NCI-H446 (cell line): Measurements from ENCODE around the gene GPN2.
A peak's percentile ranks its signal among the peaks of the same experiment; 100 is the strongest.
"Not testable (repeated sequence)": the region's sequence is repeated elsewhere in the genome, so short reads cannot be mapped to it uniquely, and the experiment has no call there.

Experiments used
- DNase-seq, 2 experiments: peaks; one replicate each; lab custom pipeline; 2025; lab: John Stamatoyannopoulos, UW

Gene GPN2

DNA sequence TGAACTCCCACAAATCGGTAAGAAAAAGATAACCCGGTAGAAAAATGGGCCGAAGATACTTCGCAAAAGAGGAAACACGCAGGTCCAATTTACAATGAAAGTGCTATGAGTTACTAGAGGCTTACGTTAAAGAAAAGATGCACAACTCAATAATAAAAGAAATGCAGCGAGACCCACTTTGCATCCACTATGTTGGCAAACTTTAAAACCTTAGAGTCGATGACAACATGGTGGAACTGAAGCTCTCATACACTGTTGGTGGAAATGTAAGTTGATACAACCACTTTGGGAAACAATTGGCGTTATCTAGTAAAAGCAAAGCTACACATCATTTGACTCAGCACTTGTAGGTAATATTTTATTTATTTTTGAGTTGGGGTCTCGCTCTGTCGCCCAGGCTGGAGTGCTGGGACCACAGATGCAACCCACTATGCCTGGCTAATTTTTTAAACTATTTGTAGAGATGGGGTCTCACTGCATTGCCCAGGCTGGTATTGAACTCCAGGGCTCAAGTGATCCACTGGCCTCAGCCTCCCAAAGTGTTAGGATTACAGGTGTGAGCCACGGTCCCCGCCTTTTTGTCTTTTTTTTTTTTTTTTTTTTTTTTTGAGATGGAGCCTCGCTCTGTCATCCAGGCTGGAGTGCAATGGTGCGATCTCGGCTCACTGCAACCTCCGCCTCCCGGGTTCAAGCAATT, 10.9 kb upstream of the GPN2 start:
- no peak for DNase-seq

GRCh38 chr1:26900001-26900814, 10.1 kb upstream of the GPN2 start, which contains the start of gene GPATCH3:
TSS of gene GPATCH3 (minus strand) at chr1:26900467. CDS start at chr1:26900442, 25 bp downstream.
- peak; percentile 92 to 97 for DNase-seq

DNA sequence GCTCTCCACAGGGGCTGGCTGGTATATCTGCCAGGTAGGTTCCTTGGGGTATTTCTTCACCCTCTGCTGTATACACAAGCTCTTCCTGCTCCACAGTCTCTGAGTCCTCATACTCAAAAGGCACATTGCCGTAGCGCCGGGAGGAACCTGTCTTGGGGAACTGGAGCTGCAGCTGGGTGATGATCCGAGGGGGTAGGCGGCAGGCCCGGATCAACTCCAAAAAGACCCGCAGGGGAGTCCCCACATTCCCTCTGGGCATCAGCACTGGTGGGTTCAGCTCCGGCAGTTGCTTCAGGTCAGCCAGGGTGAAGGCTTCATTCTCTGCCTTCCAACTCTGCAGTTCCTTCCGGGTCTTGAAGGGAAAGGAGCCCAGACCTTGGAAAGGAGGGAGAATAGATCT, 7.3 kb upstream of the GPN2 start:
- DNase-seq = no peak

- no peak for DNase-seq
Measured at GRCh38 chr1:26894263-26894662, 4.2 kb upstream of the GPN2 start.

DNA sequence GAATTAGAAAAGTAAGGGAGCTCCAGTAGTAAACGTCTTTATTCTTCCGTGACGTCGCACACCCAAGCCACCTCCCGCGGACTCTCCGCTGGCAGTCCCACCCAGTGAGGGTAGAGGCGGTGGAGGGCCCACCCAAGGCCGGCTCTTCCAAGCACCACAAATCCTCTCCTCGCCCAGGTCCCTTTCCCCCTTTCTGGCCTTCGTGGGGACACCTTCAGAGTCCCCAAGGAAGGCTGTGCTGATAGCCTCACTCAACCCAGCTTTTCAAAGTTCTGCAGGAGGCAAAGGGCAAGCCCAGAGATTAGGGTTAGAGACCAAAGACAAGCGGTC, 349 bp upstream of the GPN2 start:
- DNase-seq = no peak

GRCh38 chr1:26888231-26888630, 1.9 kb downstream of the GPN2 start:
- DNase-seq = no peak

DNA sequence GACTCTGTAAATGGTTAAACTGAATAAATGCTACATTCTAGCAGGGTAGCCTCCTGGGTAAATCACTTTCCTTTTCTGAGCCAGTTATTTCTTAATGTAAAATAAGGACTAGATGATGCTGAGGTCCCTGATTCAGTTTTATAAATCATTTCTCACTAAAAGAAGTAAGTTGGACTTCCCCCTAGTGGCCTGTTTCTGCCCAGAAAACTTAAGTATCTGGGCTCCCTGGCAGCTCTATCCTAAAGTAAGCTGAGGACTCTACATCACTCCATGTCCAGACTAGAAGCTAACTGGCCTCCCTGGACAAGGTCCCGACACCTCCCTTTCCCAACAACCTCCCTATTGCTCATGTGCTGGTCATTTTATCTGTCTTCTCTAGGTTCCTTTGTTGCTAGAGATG, 3.0 kb downstream of the GPN2 start:
- peak in 1 of 2 experiments; percentile 17 for DNase-seq

DNA sequence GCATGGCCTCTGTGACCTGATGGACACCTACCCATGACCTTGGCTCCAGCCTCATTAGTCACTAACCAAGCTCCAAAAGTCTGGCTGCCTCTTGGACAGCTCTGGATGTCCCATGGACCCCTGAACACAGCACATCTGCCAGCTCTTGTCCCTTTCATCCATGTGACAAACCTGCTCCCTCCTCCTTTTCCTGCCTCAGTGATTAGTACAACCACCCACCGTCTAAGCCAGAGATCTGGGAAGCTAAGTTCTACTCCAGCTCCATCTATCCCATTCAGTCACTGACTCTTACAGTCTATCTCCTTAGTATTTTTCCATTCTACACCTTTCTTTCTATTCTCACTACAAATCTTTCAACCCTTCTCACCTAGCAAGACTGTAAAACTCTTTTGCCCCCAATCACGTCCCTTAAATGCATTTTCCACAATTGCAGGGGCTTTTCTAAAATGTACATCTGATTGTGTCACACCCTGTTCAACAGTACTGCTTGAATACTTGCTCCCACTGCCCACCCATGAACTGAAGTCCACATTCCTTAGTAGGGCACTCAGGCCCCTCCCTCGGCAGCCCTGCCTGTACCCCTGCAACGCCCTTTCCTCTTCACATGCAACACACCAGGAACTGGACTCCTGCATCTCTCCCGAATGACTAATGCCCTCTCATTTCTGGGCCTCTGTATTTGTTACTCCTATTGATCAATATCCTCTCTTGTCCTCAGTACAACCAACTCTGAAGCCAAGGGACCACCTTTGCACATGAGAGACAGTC, 7.2 kb downstream of the GPN2 start:
- no peak for DNase-seq

- not testable (repeated sequence) for DNase-seq
Measured at GRCh38 chr1:26881611-26882010, 8.5 kb downstream of the GPN2 start.

DNA sequence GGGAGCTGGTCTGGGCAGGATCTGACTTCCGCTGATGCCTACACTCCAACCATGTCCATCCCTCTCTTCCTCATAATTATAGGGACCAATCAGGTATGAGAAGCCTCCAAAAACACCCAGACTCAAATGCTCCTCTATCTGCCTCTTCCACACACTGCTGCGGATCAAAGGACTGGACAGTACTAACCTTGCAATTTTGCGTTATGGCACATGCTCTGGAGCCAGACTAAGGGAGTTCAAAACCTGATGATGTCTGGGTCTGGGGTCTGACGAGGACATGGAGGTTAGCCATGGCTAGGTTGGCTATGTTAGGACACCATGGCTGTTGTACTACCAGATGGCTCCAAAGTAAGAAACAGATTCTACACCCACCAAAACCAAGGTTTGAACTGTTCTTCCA, 10.3 kb downstream of the GPN2 start:
- DNase-seq = no peak

- DNase-seq = no peak
Measured at GRCh38 chr1:26877326-26877725, 12.8 kb downstream of the GPN2 start.

GRCh38 chr1:26874896-26875295, 15.2 kb downstream of the GPN2 start:
- no peak for DNase-seq

DNA sequence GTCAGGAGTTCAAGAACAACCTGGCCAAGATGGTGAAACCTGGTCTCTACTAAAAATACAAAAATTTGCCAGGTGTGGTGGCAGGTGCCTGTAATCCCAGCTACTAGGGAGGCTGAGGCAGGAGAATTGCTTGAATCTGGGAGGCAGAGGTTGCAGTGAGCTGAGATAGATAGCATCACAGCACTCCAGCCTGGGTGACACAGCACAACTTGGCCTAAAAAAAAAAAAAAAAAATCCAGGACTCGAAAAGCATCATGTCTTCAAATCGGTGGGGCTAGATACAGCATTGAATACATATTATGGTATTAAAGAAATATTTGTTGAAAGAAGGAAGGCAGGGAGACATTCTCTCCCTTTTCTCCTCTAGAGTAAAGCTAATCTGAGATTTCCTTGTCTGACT, 17.0 kb downstream of the GPN2 start:
- DNase-seq = not testable (repeated sequence)

GRCh38 chr1:26864610-26865480, 25.2 kb downstream of the GPN2 start:
- peak; percentile 92 to 99 for DNase-seq

- no peak for DNase-seq
Measured at GRCh38 chr1:26863685-26864077, 26.4 kb downstream of the GPN2 start.

DNA sequence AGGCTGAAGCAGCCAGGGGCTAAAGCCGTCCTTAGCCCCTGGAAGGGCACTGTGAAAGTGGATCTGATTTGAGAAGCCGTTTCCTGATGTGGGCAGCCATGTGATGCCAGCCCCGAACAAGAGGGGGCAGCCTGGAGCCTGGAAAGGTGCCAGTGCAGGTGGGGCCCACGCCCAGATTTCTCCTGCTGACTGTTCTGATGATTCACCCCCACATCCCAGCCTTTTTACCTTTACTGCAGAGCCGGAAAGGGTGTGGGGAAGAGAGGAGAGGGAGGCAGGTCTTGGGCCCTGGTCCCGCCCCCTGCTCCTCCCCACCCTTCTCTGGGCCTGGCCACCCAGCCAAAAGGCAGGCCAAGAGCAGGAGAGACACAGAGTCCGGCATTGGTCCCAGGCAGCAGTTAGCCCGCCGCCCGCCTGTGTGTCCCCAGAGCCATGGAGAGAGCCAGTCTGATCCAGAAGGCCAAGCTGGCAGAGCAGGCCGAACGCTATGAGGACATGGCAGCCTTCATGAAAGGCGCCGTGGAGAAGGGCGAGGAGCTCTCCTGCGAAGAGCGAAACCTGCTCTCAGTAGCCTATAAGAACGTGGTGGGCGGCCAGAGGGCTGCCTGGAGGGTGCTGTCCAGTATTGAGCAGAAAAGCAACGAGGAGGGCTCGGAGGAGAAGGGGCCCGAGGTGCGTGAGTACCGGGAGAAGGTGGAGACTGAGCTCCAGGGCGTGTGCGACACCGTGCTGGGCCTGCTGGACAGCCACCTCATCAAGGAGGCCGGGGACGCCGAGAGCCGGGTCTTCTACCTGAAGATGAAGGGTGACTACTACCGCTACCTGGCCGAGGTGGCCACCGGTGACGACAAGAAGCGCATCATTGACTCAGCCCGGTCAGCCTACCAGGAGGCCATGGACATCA, 27.1 kb downstream of the GPN2 start, which contains the start of gene SFN:
TSS of gene SFN (plus strand) at position 369 of the 904 bp plus-strand sequence. CDS start at position 433, 64 bp downstream.
- DNase-seq = no peak

DNA sequence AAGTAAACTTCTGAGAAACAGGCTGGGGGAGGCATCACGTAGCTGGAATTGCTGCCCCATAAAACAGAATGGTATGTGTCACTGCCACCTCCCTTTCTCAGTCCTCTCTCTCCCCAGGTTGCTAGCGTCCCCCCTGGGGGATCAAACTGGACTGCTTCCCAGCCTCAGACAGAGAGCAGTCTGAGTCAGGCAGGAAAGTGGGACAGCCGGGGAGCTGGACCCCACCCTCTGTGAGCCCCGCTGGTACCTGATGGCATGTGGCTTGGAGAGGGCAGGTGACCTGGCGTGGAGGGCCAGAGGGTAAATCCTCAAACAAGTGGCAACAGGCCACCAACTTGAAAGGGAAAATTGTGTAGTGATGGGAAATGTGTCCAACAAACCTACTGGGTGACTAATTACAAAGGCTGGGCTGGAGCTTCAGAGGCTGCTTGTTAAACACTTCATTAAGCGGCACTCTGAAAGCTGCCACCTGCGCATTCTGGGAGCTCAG, 28.1 kb downstream of the GPN2 start:
- no peak for DNase-seq

- DNase-seq = no peak
Measured at GRCh38 chr1:26861286-26861701, 28.8 kb downstream of the GPN2 start.

DNA sequence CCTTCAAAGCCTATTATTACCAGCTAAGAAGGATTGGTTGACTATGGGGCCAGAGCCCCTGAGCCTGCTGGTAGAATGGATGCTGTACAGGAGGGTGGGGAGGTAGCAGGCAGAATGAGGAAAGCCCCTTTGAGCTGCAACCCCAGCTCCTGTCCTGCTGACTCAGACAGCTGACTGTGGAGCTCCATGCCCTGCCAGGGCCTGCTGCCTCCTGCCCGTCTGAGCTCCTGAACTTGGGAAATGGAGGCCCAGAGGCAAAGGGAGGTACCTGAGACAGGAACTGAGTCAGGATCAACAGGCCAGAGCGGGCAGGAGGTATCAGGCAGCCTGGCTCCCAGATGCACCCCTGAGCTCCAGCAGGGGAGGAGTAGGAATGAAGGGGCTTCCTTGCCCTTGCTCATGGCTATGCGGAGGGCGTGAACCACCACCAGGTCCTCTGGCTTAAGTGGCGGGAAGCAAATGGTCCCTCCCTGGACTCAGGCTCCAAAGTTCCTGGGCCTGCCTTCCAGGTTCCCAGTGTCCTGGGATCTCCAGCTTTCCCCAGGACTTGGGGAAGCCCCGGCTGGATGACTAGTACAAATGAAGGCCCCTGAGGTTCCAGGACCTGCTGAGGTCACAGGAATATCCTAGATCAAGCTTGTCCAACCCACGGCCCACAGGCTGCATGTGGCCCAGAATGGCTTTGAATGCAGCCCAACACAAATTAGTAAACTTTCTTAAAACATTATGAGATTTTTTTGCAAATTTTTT, 31.0 kb downstream of the GPN2 start:
- no peak for DNase-seq

DNA sequence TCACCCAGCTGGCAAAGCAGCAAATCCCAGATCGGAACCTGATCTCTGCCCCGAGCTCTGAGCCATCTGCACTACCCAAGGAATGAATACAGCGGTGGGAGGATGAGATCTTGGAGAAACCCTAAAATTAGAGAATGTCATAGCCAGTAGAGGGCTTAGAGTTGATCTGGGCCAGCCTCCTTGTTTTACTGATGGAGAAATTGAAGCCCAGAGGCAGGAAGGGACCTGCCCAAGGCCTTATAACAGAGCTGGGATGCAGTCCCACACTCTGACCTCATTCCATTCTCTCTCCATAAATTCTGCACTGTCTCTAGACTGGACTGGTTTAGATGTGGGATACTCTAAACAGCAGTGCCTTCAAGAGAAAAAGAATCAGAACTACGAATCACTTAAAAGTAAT, 31.9 kb downstream of the GPN2 start:
- no peak for DNase-seq
